Measurements from ENCODE around the gene CYBA. TPM values are rescaled to one million over a fixed set of nuclear protein-coding genes. Genes with fewer than 3 reads are reported as not detected.

The CYBA gene
- total RNA-seq, 3 donors from 2014 or later (not counting 1 experiment from before 2014, with no cell fraction given) = 1,001 to 1,351 (median 1,051) TPM

DNA sequence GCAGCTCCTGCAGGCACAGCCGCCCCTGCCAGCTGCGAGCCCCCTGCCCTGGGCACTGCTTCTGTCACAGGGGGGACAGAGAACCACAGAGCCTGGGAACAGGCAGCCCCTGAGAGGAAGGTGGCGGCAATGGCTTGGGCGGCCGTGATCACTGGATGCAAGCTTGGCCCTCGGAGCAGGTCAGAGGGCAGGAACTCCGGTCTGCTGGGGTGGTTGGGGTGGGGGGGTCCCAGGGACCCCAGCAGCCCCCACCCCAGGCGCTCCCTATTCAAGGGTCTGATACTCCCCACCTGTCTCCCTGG is 1.9 kb upstream of the CYBA start:
- TF ChIP-seq CTCF (IDR thresholded peaks at IDR 0.05) = no peak
- Histone ChIP-seq H3K9me3 (ENCODE audit: control insufficient read depth, insufficient read depth, low read length) (no peaks in the 10 kb centered on the region), H3K27me3 (ENCODE audit: control insufficient read depth, insufficient read depth, low read length) (no peaks in the 10 kb centered on the region), H3K4me3 (ENCODE audit: low read length) (no peak overlapping the region), H3K36me3 (ENCODE audit: control insufficient read depth, insufficient read depth, low read length) (peaks cover 37% of the 10 kb centered on the region), H3K27ac (ENCODE audit: low read length) (peak overlapping the region; percentile 99), H3K4me1 (ENCODE audit: control insufficient read depth, insufficient read depth, low read length) (peaks cover 81% of the 10 kb centered on the region)
- intact Hi-C loops (cut with micrococcal nuclease) = loop anchor here (1.0 to 5.0 kb wide), 3 partner anchors 12 to 1265 kb away; no protein-coding TSS in a partner anchor
- Mint-ChIP-seq H3K4me1 (peaks cover 42 to 55% of the 10 kb centered on the region in 2 donors), H3K27me3 (ENCODE audit: low read depth in 2 of 2) (no peaks in the 10 kb centered on the region), H3K27ac (peak overlapping the region; percentile 96 to 99), H3K36me3 (no peaks in the 10 kb centered on the region), H3K4me3 (peak overlapping the region; percentile 78), H3K9me3 (no peaks in the 10 kb centered on the region)
- DNase-seq (no peak), ATAC-seq (no peak)
- WGBS (ENCODE audit: insufficient coverage) = 71% methylated on average over 6 of the region's 8 CpGs

DNA sequence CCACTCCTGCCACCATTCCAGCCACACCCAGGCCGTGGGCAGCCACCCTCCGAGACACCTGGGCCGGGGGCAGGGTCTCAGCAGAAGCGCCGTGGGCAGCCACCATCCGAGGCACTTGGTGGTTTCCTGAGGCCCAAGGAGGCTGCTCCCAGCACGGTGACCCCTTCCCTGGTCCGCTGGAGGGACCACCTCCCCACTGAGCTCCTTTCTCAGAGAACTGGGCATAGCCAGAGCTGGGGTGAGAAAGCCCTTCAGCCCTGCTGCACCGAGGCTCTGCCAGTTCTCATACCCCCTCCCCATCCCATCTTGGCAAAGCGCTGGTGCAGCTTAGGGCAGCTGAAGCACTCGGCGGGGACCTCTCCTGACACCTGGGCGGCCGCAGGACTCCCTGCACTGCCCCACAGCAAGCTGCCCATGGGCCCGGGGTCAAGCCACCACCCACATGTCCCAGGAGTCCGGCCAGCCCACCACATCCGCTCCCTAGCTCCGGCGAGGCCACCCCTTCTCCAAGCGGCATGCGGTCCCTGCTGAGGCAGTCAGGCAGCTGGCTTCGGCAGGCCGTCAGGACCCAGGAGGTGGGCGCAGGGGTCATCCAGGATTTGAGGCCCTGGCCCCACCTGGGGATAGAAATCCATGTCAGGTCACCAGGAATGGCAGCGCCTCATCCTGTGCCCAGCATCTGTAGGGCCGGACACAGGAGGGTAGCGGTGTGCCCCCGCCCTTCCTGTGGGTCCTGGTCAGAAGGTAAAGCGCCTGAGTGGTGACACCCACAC is 1.3 kb upstream of the CYBA start:
- H3K9me3 ChIP-seq (ENCODE audit: control insufficient read depth, insufficient read depth, low read length) = no peaks in the 10 kb centered on the region
- no peaks in the 10 kb centered on the region for H3K27me3 ChIP-seq (ENCODE audit: control insufficient read depth, insufficient read depth, low read length)
- peak overlapping the region; percentile 87 for H3K4me3 ChIP-seq (ENCODE audit: low read length)
- H3K4me3 Mint-ChIP-seq = peak overlapping the region; percentile 95
- DNase-seq (peak; percentile 29 to 35), ATAC-seq (no peak)
- peaks cover 42 to 60% of the 10 kb centered on the region in 2 donors for H3K4me1 Mint-ChIP-seq
- H3K27ac Mint-ChIP-seq = peak overlapping the region; percentile 96 to 99
- no peak for TF ChIP-seq CTCF (IDR thresholded peaks at IDR 0.05)
- H3K4me1 ChIP-seq (ENCODE audit: control insufficient read depth, insufficient read depth, low read length) = peaks cover 87% of the 10 kb centered on the region
- intact Hi-C loops (cut with micrococcal nuclease) = loop anchor here (1.0 to 5.0 kb wide), 5 partner anchors 15 to 1265 kb away; no protein-coding TSS in a partner anchor
- no peaks in the 10 kb centered on the region for H3K9me3 Mint-ChIP-seq
- peak overlapping the region; percentile 99 for H3K27ac ChIP-seq (ENCODE audit: low read length)
- peaks cover 37% of the 10 kb centered on the region for H3K36me3 ChIP-seq (ENCODE audit: control insufficient read depth, insufficient read depth, low read length)
- H3K27me3 Mint-ChIP-seq (ENCODE audit: low read depth in 2 of 2) = no peaks in the 10 kb centered on the region
- H3K36me3 Mint-ChIP-seq = no peaks in the 10 kb centered on the region
- 67% methylated on average over 29 of the region's 29 CpGs for WGBS (ENCODE audit: insufficient coverage)

DNA sequence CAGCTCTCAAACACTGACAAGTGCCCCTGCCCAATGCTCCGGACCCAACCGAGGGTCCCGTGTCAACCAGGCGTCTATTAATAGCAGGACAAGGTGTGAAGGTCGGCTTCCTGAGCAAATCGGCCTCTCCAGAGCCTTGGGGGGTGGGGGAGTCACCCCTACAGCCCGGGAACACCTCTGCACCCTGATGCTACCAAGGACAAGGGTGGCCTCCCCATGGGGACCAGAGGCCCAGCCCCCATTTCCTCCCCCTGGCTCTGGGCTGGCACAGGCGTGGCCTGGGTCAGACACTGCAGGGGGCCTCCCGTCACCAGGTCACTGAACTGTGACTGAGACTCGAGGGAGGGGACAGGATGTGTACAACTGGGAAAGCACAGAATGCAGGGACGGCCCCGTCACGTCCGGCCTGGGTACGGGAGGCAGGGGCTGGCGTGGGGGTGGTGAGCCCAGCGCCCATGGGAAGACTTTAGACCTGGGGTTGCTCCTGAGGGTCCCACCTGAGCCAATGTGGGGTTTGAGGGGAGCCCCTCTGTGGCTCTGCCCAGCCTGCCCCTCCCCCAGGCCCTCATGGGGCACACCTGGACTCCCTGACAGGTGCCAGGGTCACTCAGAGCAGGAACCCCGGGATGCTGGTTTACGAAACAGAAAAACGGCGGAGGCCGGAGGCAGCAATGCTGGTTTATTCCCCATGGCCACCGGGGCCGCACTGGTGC is 579 bp upstream of the CYBA start:
- peak overlapping the region; percentile 99 for H3K27ac ChIP-seq (ENCODE audit: low read length)
- Mint-ChIP-seq H3K27me3 (ENCODE audit: low read depth in 2 of 2) (no peaks in the 10 kb centered on the region), H3K9me3 (no peaks in the 10 kb centered on the region), H3K27ac (peak overlapping the region; percentile 96 to 99), H3K36me3 (no peaks in the 10 kb centered on the region), H3K4me3 (peak overlapping the region; percentile 95), H3K4me1 (peaks cover 42 to 67% of the 10 kb centered on the region in 2 donors)
- peaks cover 37% of the 10 kb centered on the region for H3K36me3 ChIP-seq (ENCODE audit: control insufficient read depth, insufficient read depth, low read length)
- H3K9me3 ChIP-seq (ENCODE audit: control insufficient read depth, insufficient read depth, low read length) = no peaks in the 10 kb centered on the region
- no peaks in the 10 kb centered on the region for H3K27me3 ChIP-seq (ENCODE audit: control insufficient read depth, insufficient read depth, low read length)
- intact Hi-C loops (cut with micrococcal nuclease) = loop anchor here (1.0 to 5.0 kb wide), 4 partner anchors 14 to 1264 kb away; no protein-coding TSS in a partner anchor
- DNase-seq (peak; percentile 83 to 89), ATAC-seq (peak; percentile 68 to 87 (median 70))
- WGBS (ENCODE audit: insufficient coverage) = 16% methylated on average over 24 of the region's 24 CpGs
- H3K4me3 ChIP-seq (ENCODE audit: low read length) = peak overlapping the region; percentile 87
- peaks cover 93% of the 10 kb centered on the region for H3K4me1 ChIP-seq (ENCODE audit: control insufficient read depth, insufficient read depth, low read length)
- no peak for TF ChIP-seq CTCF (IDR thresholded peaks at IDR 0.05)
